Activated CD4-positive, alpha-beta T cell treated with anti-CD3 and anti-CD28 coated beads for 4 hours (primary cell): ENCODE measurements around the gene PSPH.
"Not testable (repeated sequence)": the region's sequence is repeated elsewhere in the genome, so short reads cannot be mapped to it uniquely, and the experiment has no call there.

Experiments used
- DNase-seq, 2 donors: peaks; one replicate each; pipeline ENCODE4 v3.0.0-alpha.2; 2020

The PSPH gene

GRCh38 chr7:56062382-56062781 lies 11.1 kb upstream of the PSPH start:
- no peak for DNase-seq

GRCh38 chr7:56053993-56054392 lies 2.7 kb upstream of the PSPH start:
- DNase-seq, result no peak

- DNase-seq, result no peak
Observed at GRCh38 chr7:56053379-56053778, 2.1 kb upstream of the PSPH start.

GRCh38 chr7:56051053-56051338 lies 248 bp downstream of the PSPH start:
- DNase-seq, result no peak

- not testable (repeated sequence) for DNase-seq
Observed at GRCh38 chr7:56048763-56049162, 2.5 kb downstream of the PSPH start.

- DNase-seq, result no peak
Observed at GRCh38 chr7:56048245-56048644, 3.0 kb downstream of the PSPH start.

GRCh38 chr7:56047446-56048116 lies 3.7 kb downstream of the PSPH start:
- not testable (repeated sequence) for DNase-seq

GRCh38 chr7:56046721-56047445 lies 4.4 kb downstream of the PSPH start:
- no peak for DNase-seq

- not testable (repeated sequence) for DNase-seq
Observed at GRCh38 chr7:56045758-56046157, 5.5 kb downstream of the PSPH start.

GRCh38 chr7:56040730-56041129 lies 10.5 kb downstream of the PSPH start:
- DNase-seq, result no peak

- peak; percentile 59 to 67 for DNase-seq
Observed at GRCh38 chr7:56033671-56034432, 17.4 kb downstream of the PSPH start.

GRCh38 chr7:56032578-56032977 lies 18.7 kb downstream of the PSPH start:
- DNase-seq, result not testable (repeated sequence)

GRCh38 chr7:56031556-56031955 lies 19.7 kb downstream of the PSPH start:
- DNase-seq, result not testable (repeated sequence)

- DNase-seq, result no peak
Observed at GRCh38 chr7:56030340-56030739, 20.9 kb downstream of the PSPH start.

GRCh38 chr7:56028942-56029630 lies 22.2 kb downstream of the PSPH start:
- DNase-seq, result no peak

GRCh38 chr7:56026538-56026937 lies 24.7 kb downstream of the PSPH start:
- no peak for DNase-seq

GRCh38 chr7:56023500-56023899 lies 27.7 kb downstream of the PSPH start:
- no peak for DNase-seq

GRCh38 chr7:56019501-56019900 lies 31.7 kb downstream of the PSPH start:
- DNase-seq, result no peak

- DNase-seq, result not testable (repeated sequence)
Observed at GRCh38 chr7:56017015-56017414, 34.2 kb downstream of the PSPH start.

GRCh38 chr7:56009695-56010094 lies 41.5 kb downstream of the PSPH start:
- no peak for DNase-seq

- no peak for DNase-seq
Observed at GRCh38 chr7:56007891-56008290, 43.4 kb downstream of the PSPH start.

GRCh38 chr7:56007167-56007652 lies 44.0 kb downstream of the PSPH start:
- no peak for DNase-seq

GRCh38 chr7:56003749-56004148 lies 47.5 kb downstream of the PSPH start:
- DNase-seq, result no peak
